Measurements from ENCODE around the gene FAM177B. TPM values are rescaled to one million over a fixed set of nuclear protein-coding genes. Genes with fewer than 3 reads are reported as not detected.
A peak's percentile ranks its signal among the peaks of the same experiment; 100 is the strongest.

Gene FAM177B
- total and polyA plus RNA-seq, 2 donors (not counting 1 experiment from before 2014, with no cell fraction given), result not detected

GRCh38 chr1:222768592-222768991, 31.6 kb downstream of the FAM177B start:
- Histone ChIP-seq H2AFZ (ENCODE audit: low read length) (no peak overlapping the region), H3K4me1 (ENCODE audit: control insufficient read depth, extremely low read depth, insufficient read depth, low read length) (no peaks in the 10 kb centered on the region), H3K9me3 (ENCODE audit: control insufficient read depth, insufficient read depth, low read depth, low read length) (no peaks in the 10 kb centered on the region), H4K20me1 (ENCODE audit: control insufficient read depth, extremely low read depth, insufficient read depth, low read length) (no peaks in the 10 kb centered on the region), H3K4me3 (replicated peaks in 1 of 4; ENCODE audit: control extremely low read depth in 1 of 4, insufficient read depth in 1 of 4, low read depth in 3 of 4, low read length in 4 of 4) (no peak overlapping the region), H3K27me3 (ENCODE audit: control insufficient read depth, insufficient read depth, low read length) (no peaks in the 10 kb centered on the region), H3K4me2 (ENCODE audit: extremely low read depth, insufficient read depth, low read length) (no peak overlapping the region), H3K36me3 (ENCODE audit: control insufficient read depth, insufficient read depth, low read length) (no peaks in the 10 kb centered on the region), H3K9ac (ENCODE audit: insufficient read depth, low read length) (no peak overlapping the region), H3K27ac (ENCODE audit: insufficient read depth, low read length) (no peak overlapping the region), H3K79me2 (ENCODE audit: control insufficient read depth, insufficient read depth, low read length) (no peaks in the 10 kb centered on the region)
- no peak for TF ChIP-seq EZH2 (IDR thresholded peaks at IDR 0.05; ENCODE audit: low read length, missing control alignments)
- no peak for TF ChIP-seq CTCF (conservative IDR thresholded peaks at IDR 0.05 in 1 of 2, IDR thresholded peaks at IDR 0.05 in 1 of 2; ENCODE audit: low read depth in 1 of 2, low read length in 2 of 2)
- DNase-seq (ENCODE audit: low read depth in 2 of 2), result no peak

- no peak overlapping the region for H3K9ac ChIP-seq (ENCODE audit: insufficient read depth, low read length)
- no peak for TF ChIP-seq EZH2 (IDR thresholded peaks at IDR 0.05; ENCODE audit: low read length, missing control alignments)
- no peak for TF ChIP-seq CTCF (conservative IDR thresholded peaks at IDR 0.05 in 1 of 2, IDR thresholded peaks at IDR 0.05 in 1 of 2; ENCODE audit: low read depth in 1 of 2, low read length in 2 of 2)
- no peak overlapping the region for H3K27ac ChIP-seq (ENCODE audit: insufficient read depth, low read length)
These were observed 32.2 kb downstream of the FAM177B start for GRCh38 chr1:222769181-222769580.

GRCh38 chr1:222769971-222770620, 33.1 kb downstream of the FAM177B start:
- TF ChIP-seq CTCF (conservative IDR thresholded peaks at IDR 0.05 in 1 of 2, IDR thresholded peaks at IDR 0.05 in 1 of 2; ENCODE audit: low read depth in 1 of 2, low read length in 2 of 2) (no peak), EZH2 (IDR thresholded peaks at IDR 0.05; ENCODE audit: low read length, missing control alignments) (no peak)
- Histone ChIP-seq H3K27me3 (ENCODE audit: control insufficient read depth, insufficient read depth, low read length) (no peaks in the 10 kb centered on the region), H2AFZ (ENCODE audit: low read length) (no peak overlapping the region), H4K20me1 (ENCODE audit: control insufficient read depth, extremely low read depth, insufficient read depth, low read length) (no peaks in the 10 kb centered on the region), H3K9ac (ENCODE audit: insufficient read depth, low read length) (no peak overlapping the region), H3K9me3 (ENCODE audit: control insufficient read depth, insufficient read depth, low read depth, low read length) (no peaks in the 10 kb centered on the region), H3K4me3 (replicated peaks in 1 of 4; ENCODE audit: control extremely low read depth in 1 of 4, insufficient read depth in 1 of 4, low read depth in 3 of 4, low read length in 4 of 4) (no peak overlapping the region), H3K36me3 (ENCODE audit: control insufficient read depth, insufficient read depth, low read length) (no peaks in the 10 kb centered on the region), H3K79me2 (ENCODE audit: control insufficient read depth, insufficient read depth, low read length) (no peaks in the 10 kb centered on the region), H3K27ac (ENCODE audit: insufficient read depth, low read length) (no peak overlapping the region), H3K4me1 (ENCODE audit: control insufficient read depth, extremely low read depth, insufficient read depth, low read length) (no peaks in the 10 kb centered on the region), H3K4me2 (ENCODE audit: extremely low read depth, insufficient read depth, low read length) (no peak overlapping the region)
- peak in 1 of 2 donors; percentile 48 for DNase-seq (ENCODE audit: low read depth in 2 of 2)

More at GRCh38 chr1:222769181-222769580, 32.2 kb downstream of the FAM177B start:
- no peaks in the 10 kb centered on the region for H3K9me3 ChIP-seq (ENCODE audit: control insufficient read depth, insufficient read depth, low read depth, low read length)
- no peak for DNase-seq (ENCODE audit: low read depth in 2 of 2)
- no peak overlapping the region for H2AFZ ChIP-seq (ENCODE audit: low read length)
- no peaks in the 10 kb centered on the region for H4K20me1 ChIP-seq (ENCODE audit: control insufficient read depth, extremely low read depth, insufficient read depth, low read length)
- H3K4me3 ChIP-seq (replicated peaks in 1 of 4; ENCODE audit: control extremely low read depth in 1 of 4, insufficient read depth in 1 of 4, low read depth in 3 of 4, low read length in 4 of 4), result no peak overlapping the region
- H3K36me3 ChIP-seq (ENCODE audit: control insufficient read depth, insufficient read depth, low read length), result no peaks in the 10 kb centered on the region
- no peaks in the 10 kb centered on the region for H3K27me3 ChIP-seq (ENCODE audit: control insufficient read depth, insufficient read depth, low read length)
- H3K79me2 ChIP-seq (ENCODE audit: control insufficient read depth, insufficient read depth, low read length), result no peaks in the 10 kb centered on the region
- no peak overlapping the region for H3K4me2 ChIP-seq (ENCODE audit: extremely low read depth, insufficient read depth, low read length)
- H3K4me1 ChIP-seq (ENCODE audit: control insufficient read depth, extremely low read depth, insufficient read depth, low read length), result no peaks in the 10 kb centered on the region

All from fibroblast of lung (primary cell).